ENCODE measurements around the gene SOX5. TPM values are rescaled to one million over a fixed set of nuclear protein-coding genes. Genes with fewer than 3 reads are reported as not detected.

The SOX5 gene
- total and polyA plus RNA-seq, 2 of the 8 experiments (the other 6 are each of a cell fraction or from before 2014, with no cell fraction given) = 2.2 to 2.6 TPM

GRCh38 chr12:23880988-23881387, 68.5 kb downstream of the SOX5 start:
- H3K18ac ChIP-seq (ENCODE audit: extremely low read depth, low read length) = no peak overlapping the region
- WGBS, 2 experiments (ENCODE audit: extremely low coverage in 1 of 2, insufficient coverage in 1 of 2, insufficient read length in 1 of 2, insufficient replicate concordance in 2 of 2, low coverage in 1 of 2, low lambda C conversion rate in 2 of 2, missing lambda C conversion rate in 1 of 2) = 97% methylated on average over 5 of the region's 5 CpGs; no CpG with 5 or more reads in 1 of the 2 experiments
- no peaks in the 10 kb centered on the region for H3K9me3 ChIP-seq (ENCODE audit: insufficient read depth in 2 of 2, low read depth in 1 of 2, low read length in 1 of 2)
- H2BK20ac ChIP-seq (ENCODE audit: low read length) = no peak overlapping the region
- no peak for FAIRE-seq
- no peak overlapping the region for H3K56ac ChIP-seq (replicated peaks; ENCODE audit: insufficient read length, low read depth, low read length)
- no peak overlapping the region for H4K8ac ChIP-seq (ENCODE audit: extremely low read depth, insufficient read depth, low read length)
- H4K91ac ChIP-seq (replicated peaks; ENCODE audit: insufficient read length, low read length) = no peak overlapping the region
- no peak overlapping the region for H2AK5ac ChIP-seq (ENCODE audit: low read depth, low read length)
- no peak overlapping the region for H2BK12ac ChIP-seq (ENCODE audit: low read depth, low read length)
- H3K4me2 ChIP-seq (ENCODE audit: insufficient read depth in 1 of 2, low read depth in 2 of 2, low read length in 2 of 2) = no peak overlapping the region
- no peak overlapping the region for H3K4me3 ChIP-seq (ENCODE audit: extremely low read depth in 1 of 4, insufficient read depth in 2 of 4, low read depth in 3 of 4, low read length in 4 of 4)
- DNase-seq (ENCODE audit: low read depth in 1 of 2, low spot score in 2 of 2) = no peak
- no peaks in the 10 kb centered on the region for H3K27me3 ChIP-seq (replicated peaks in 1 of 4; ENCODE audit: control insufficient read depth in 3 of 4, extremely low read depth in 1 of 4, insufficient read depth in 3 of 4, low read length in 3 of 4)
- H3K4me1 ChIP-seq (replicated peaks in 1 of 4; ENCODE audit: control insufficient read depth in 3 of 4, insufficient read depth in 4 of 4, low read length in 3 of 4) = no peaks in the 10 kb centered on the region
- CTCF ChIA-PET (ENCODE audit: partially characterized antibody) = no interaction called here
- no peak overlapping the region for H2BK15ac ChIP-seq (ENCODE audit: low read length)
- H4K5ac ChIP-seq (ENCODE audit: insufficient read length, low read depth, low read length) = no peak overlapping the region
- no peaks in the 10 kb centered on the region for H4K20me1 ChIP-seq (replicated peaks in 1 of 2; ENCODE audit: control insufficient read depth in 1 of 2, insufficient read depth in 2 of 2, low read length in 2 of 2)
- no peaks in the 10 kb centered on the region for H3K23me2 ChIP-seq (ENCODE audit: low read depth, low read length)
- no peaks in the 10 kb centered on the region for H3K79me1 ChIP-seq (ENCODE audit: low read depth, low read length)
- no peak overlapping the region for H2BK5ac ChIP-seq (ENCODE audit: low read depth, low read length)
- no peaks in the 10 kb centered on the region for H3K36me3 ChIP-seq (ENCODE audit: control insufficient read depth in 2 of 4, insufficient read depth in 4 of 4, low read length in 3 of 4)
- no peak overlapping the region for H3K27ac ChIP-seq (ENCODE audit: low read depth, low read length)
- no peak overlapping the region for H2AFZ ChIP-seq (ENCODE audit: low read length)
- H3K14ac ChIP-seq (ENCODE audit: insufficient read length) = no peak overlapping the region
- no peak overlapping the region for H3K23ac ChIP-seq (ENCODE audit: insufficient read length)
- no peak overlapping the region for H2BK120ac ChIP-seq (replicated peaks; ENCODE audit: low read depth, low read length)
- H3K4ac ChIP-seq (replicated peaks; ENCODE audit: insufficient read length, low read depth, low read length) = no peak overlapping the region
- no peaks in the 10 kb centered on the region for H3K79me2 ChIP-seq (ENCODE audit: control insufficient read depth in 1 of 2, insufficient read depth in 2 of 2, low read length in 2 of 2)
- TF ChIP-seq HDAC2 (IDR thresholded peaks at IDR 0.05; ENCODE audit: borderline replicate concordance in 1 of 2, low read depth in 2 of 2, low read length in 2 of 2) (no peak), CHD1 (IDR thresholded peaks at IDR 0.05; ENCODE audit: low read depth, low read length) (no peak), SRF (IDR thresholded peaks at IDR 0.05; ENCODE audit: low read depth, low read length) (no peak), RXRA (IDR thresholded peaks at IDR 0.05; ENCODE audit: insufficient read depth, low read depth, low read length) (no peak), FOSL1 (IDR thresholded peaks at IDR 0.05; ENCODE audit: insufficient read depth, low read depth, low read length) (no peak), MAX (IDR thresholded peaks at IDR 0.05) (no peak)
- POLR2A ChIA-PET (ENCODE audit: partially characterized antibody) = no interaction called here
- no peak overlapping the region for H3K9ac ChIP-seq (replicated peaks in 1 of 4; ENCODE audit: extremely low read depth in 1 of 4, low read depth in 3 of 4, low read length in 3 of 4)
